Endothelial cell (in vitro differentiated cells): ENCODE data around the gene B9D2. TPM values are rescaled to one million over a fixed set of nuclear protein-coding genes. Genes with fewer than 3 reads are reported as not detected.

ENCODE experiments used
- DNase-seq: peaks from one replicate; pipeline ENCODE4 v3.0.0; 2021; ENCODE audit warnings: low spot score
- H3K27ac Mint-ChIP-seq: one replicate; pipeline ENCODE4 v1.8.0; 2021; ENCODE audit warnings: mixed read lengths, inconsistent platforms; ENCODE audit not compliant: unreplicated experiment
- H3K27me3 Mint-ChIP-seq: one replicate; pipeline ENCODE4 v1.8.0; 2021; ENCODE audit warnings: mild to moderate bottlenecking, moderate library complexity, mixed read lengths, inconsistent platforms; ENCODE audit not compliant: unreplicated experiment
- H3K36me3 Mint-ChIP-seq: one replicate; pipeline ENCODE4 v1.8.0; 2021; ENCODE audit warnings: mild to moderate bottlenecking, low read depth, mixed read lengths, inconsistent platforms; ENCODE audit not compliant: unreplicated experiment
- H3K4me1 Mint-ChIP-seq: one replicate; pipeline ENCODE4 v1.8.0; 2021; ENCODE audit warnings: mild to moderate bottlenecking, mixed read lengths, inconsistent platforms; ENCODE audit not compliant: unreplicated experiment
- H3K4me3 Mint-ChIP-seq: one replicate; pipeline ENCODE4 v1.8.0; 2021; ENCODE audit warnings: mild to moderate bottlenecking, mixed read lengths, inconsistent platforms; ENCODE audit not compliant: unreplicated experiment
- H3K9me3 Mint-ChIP-seq: one replicate; pipeline ENCODE4 v1.8.0; 2021; ENCODE audit warnings: mixed read lengths, inconsistent platforms; ENCODE audit not compliant: unreplicated experiment
- CTCF ChIP-seq: fragments of 200-600 bp; sonication (generic); IDR thresholded peaks from one replicate; pipeline ENCODE4 v1.5.0; 2021; ENCODE audit warnings: antibody characterized with exemption; ENCODE audit not compliant: unreplicated experiment
- total RNA-seq: library from RNA; stranded (reverse); fragmentation: NEBNext Ultra II Directional; extraction: Animal tissue kit (Norgen Biotek cat#: 25700); gene quantifications from one replicate; pipeline ENCODE4 v1.2.1, GENCODE V29; 2021; ENCODE audit not compliant: unreplicated experiment

B9D2 gene
- total RNA-seq, 1 donor from 2014 or later: 6.8 TPM

GRCh38 chr19:41305927-41306793 lies 57.8 kb downstream of the B9D2 start:
- no peak for DNase-seq
- peak overlapping the region; percentile 87 for H3K27ac Mint-ChIP-seq
- no peak overlapping the region for H3K4me3 Mint-ChIP-seq
- no peak for TF ChIP-seq CTCF
- H3K36me3 Mint-ChIP-seq: peaks cover 55% of the 10 kb centered on the region
- H3K27me3 Mint-ChIP-seq: peaks cover 16% of the 10 kb centered on the region
- H3K4me1 Mint-ChIP-seq: peaks cover 59% of the 10 kb centered on the region
- H3K9me3 Mint-ChIP-seq: no peaks in the 10 kb centered on the region

- Mint-ChIP-seq H3K27me3 (peaks cover 7% of the 10 kb centered on the region), H3K4me1 (peaks cover 62% of the 10 kb centered on the region), H3K4me3 (no peak overlapping the region), H3K27ac (no peak overlapping the region), H3K36me3 (peaks cover 59% of the 10 kb centered on the region), H3K9me3 (no peaks in the 10 kb centered on the region)
- no peak for DNase-seq
- TF ChIP-seq CTCF: no peak
Measured at GRCh38 chr19:41304706-41305483, 59.1 kb downstream of the B9D2 start.

Other genes starting within 250 kb of the B9D2 start
- not detected for gene CYP2F1, start 249.7 kb downstream of the B9D2 start, total RNA-seq
- 17.5 TPM for gene CYP2S1, start 170.9 kb downstream of the B9D2 start, total RNA-seq
- gene AXL, start 144.9 kb downstream of the B9D2 start, total RNA-seq: 5.5 TPM
- 259 TPM for gene HNRNPUL1, start 99.8 kb downstream of the B9D2 start, total RNA-seq
- 28.6 TPM for gene CCDC97, start 54.0 kb downstream of the B9D2 start, total RNA-seq
- gene TGFB1, start 10.2 kb downstream of the B9D2 start, total RNA-seq: 193 TPM
- 7.6 TPM for gene TMEM91, start 12.4 kb upstream of the B9D2 start, total RNA-seq
- 15.2 TPM for gene EXOSC5, start 33.2 kb upstream of the B9D2 start, total RNA-seq
- gene BCKDHA, start 33.7 kb upstream of the B9D2 start, total RNA-seq: 25.0 TPM
- 10.7 TPM for gene B3GNT8, start 63.2 kb upstream of the B9D2 start, total RNA-seq
- 75.5 TPM for gene DMAC2, start 75.8 kb upstream of the B9D2 start, total RNA-seq
- gene ERICH4, start 79.0 kb upstream of the B9D2 start, total RNA-seq: not detected
- 74.1 TPM for gene CEACAM21, start 212.0 kb upstream of the B9D2 start, total RNA-seq